HG03060 (cell line): ENCODE data around the gene CD28.
"Not testable (repeated sequence)": the region's sequence is repeated elsewhere in the genome, so short reads cannot be mapped to it uniquely, and the experiment has no call there.

Experiments
- ATAC-seq: cut with Tn5 transposase; IDR thresholded peaks from one replicate; pipeline ENCODE4 v1.9.1; 2021; ENCODE audit warnings: low read depth, moderate number of reproducible peaks; ENCODE audit not compliant: unreplicated experiment

The CD28 gene

GRCh38 chr2:203685789-203686420 is 20.5 kb upstream of the CD28 start:
- ATAC-seq: no peak

DNA sequence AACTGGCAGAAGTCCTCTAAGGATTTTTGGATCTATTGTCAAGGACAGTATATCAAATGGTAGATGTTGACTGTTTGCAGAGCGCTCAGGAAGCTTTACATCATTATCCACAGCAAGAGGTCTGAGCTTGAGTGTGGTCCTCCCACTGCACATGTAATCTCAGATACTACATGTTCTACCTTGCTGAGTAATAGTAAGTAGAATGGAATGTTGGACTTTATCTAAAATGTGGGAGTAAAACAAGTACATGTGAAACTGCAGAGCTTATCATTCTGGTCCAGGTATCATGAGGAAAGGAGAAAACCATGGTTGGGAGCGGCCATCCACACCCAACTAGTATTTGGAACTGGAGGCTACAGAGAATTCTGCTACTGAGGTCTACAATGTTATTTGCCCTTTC is 19.3 kb upstream of the CD28 start:
- ATAC-seq: no peak

DNA sequence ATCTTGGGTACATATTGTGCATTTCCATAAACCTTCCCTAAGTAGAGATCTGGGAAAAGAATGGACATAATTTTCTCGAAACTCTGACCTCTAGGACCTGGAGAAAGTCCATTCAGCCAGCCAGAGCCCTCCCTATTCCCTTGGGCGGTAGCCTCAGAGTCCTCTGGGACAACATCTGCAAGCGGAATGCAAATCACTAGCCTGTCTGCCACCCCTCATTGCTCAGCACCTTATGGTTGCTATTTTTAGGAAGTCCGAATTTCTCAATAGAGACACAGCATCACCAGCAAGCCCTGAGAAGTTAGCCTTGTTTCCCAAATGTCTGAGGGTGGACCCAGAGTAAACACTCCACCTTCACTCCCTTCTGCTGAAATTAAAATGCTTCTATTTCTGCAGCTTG is 17.6 kb upstream of the CD28 start:
- peak; percentile 54 for ATAC-seq

DNA sequence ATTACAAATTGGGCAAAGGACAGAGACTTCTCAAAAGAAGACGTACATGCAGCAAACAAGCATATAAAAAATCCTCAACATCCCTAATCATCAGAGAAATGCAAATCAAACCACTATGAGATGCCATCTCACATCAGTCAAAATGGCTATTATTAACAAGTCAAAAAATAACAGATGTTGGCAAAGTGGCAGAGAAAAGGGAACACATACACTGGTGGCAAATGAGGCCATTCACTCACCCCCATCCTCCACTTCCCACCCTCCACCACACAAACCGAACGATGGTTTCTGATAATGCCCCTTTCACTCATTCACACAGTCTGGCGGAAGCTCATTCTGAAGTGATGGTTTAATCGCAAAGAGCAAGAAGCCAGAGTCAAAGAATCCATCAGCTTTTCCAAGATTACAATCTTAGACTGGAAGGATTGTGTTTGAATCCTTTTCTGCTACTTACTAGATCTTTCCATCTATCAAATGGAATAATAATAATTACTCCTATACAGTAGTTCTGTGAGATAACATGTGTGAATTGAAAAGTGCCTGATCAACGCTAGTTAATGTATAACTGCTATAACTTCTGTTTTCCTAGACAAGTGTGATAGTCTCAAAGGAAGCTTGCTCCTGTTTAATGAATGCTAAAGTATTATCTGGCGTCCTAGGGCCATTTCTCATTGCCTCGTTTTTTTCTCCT is 16.9 kb upstream of the CD28 start:
- no peak for ATAC-seq

DNA sequence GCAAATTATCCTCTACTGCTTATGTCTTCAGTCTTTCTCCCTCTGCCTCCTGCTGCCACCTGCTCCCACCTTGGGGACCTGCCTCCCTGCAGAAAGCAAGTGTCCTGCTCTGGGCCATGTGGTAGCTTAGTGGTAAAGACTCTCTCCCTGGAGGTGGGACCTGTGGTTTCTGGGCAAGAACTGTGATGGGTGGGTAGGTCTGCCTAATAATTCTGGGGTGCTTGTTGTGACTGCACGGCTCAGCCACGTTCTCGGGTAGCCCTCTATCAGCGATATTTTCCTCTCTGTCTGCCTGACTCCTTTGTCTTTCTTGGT is 16.4 kb upstream of the CD28 start:
- no peak for ATAC-seq

GRCh38 chr2:203690441-203691047 is 15.9 kb upstream of the CD28 start:
- no peak for ATAC-seq

- no peak for ATAC-seq
Observed at GRCh38 chr2:203691149-203691548, 15.3 kb upstream of the CD28 start.

DNA sequence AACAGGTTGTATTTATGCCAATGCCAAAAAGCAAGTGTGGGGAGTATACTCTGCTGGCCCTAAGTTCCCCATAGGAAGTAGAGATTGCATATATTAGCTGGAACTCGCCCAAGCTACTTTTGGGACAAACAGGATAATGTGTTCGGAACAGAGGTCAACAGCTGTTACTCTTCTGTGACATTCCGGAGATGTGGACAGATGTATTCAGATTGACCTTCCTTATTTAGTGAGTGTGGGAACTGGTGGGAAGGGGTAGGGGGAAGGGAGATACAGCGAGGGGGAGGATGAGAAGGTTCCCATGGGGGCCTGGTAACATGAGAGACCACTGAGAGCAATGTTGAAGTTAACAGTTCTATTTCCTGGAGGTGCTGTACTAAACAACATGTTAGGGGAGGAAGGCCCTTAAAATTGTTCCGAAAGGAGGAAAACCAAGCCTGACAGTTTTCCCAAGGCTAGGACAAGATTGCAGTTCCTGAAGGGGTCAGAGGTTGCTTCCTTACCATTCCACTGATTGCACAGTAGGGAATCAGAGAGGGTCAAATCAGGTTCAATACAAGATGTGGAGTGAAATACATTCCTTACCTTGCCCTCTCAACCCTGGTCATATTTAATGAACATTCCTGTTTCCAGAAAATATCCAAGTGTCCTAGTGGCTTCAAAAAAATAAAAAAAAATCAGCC is 14.3 kb upstream of the CD28 start:
- no peak for ATAC-seq

DNA sequence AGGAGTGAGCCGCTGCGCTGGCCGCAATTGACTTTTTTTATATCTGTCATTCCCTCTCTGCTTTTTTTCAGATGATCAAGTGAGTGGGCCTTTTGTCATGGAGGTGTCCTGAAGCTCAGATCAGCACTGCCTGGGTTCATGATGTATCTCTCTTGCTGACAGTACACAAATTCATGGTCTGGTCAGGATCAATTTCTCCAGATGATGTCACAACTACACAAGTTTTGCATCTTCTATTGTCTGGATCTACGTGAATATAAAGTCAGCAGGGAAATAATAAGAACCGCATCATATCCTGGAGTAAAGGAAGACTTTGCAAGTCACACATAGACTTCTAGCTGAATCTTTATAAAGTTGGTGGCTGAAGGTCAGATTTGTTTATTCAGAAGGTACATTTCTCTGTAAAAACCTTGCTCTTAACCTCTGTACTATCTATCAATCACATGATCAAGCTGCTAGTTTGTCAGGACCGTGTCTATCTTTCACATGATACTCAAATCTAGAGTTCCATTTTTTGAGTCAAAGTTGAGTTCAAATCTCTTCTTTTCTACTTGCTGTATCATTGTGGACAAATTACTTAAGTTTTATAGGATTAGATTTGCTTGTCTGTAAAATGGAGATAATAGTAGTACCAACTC is 13.1 kb upstream of the CD28 start:
- no peak for ATAC-seq

GRCh38 chr2:203694191-203694590 is 12.2 kb upstream of the CD28 start:
- no peak for ATAC-seq

- ATAC-seq: no peak
Observed at GRCh38 chr2:203697190-203697589, 9.2 kb upstream of the CD28 start.

GRCh38 chr2:203697763-203698162 is 8.7 kb upstream of the CD28 start:
- ATAC-seq: not testable (repeated sequence)

DNA sequence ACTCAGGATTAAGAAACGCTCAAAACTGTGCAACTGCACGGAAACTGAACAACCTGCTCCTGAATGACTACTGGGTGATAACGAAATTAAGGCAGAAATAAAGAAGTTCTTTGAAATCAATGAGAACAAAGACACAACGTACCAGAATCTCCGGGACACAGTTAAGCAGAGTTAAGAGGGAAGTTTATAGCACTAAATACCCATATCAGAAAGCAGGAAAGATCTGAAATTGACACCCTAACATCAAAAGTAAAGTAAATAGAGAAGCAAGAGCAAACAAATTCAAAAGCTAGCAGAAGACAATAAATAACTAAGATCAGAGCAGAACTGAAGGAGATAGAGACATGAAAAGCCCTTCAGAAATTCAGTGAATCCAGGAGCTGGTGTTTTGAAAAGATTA is 8.0 kb upstream of the CD28 start:
- not testable (repeated sequence) for ATAC-seq

DNA sequence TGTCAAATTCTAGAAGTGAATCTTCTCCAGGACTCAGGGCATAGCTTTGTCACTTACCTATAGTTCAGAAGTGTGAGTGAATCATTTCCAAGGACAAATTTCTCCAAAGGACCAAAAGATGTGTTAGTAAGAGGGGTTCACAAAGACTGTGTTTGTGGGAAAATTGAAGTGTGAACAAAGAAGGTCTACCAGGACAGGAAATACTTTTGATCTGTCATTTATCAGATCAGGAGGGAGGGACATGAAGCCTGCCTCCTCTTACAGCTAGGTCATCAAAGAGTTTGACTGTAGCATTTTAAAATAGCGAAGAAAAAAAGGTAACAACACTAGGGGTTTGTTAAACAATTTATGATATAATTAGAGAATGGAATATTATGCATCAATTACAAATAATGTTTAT is 2.0 kb upstream of the CD28 start:
- ATAC-seq: no peak

DNA sequence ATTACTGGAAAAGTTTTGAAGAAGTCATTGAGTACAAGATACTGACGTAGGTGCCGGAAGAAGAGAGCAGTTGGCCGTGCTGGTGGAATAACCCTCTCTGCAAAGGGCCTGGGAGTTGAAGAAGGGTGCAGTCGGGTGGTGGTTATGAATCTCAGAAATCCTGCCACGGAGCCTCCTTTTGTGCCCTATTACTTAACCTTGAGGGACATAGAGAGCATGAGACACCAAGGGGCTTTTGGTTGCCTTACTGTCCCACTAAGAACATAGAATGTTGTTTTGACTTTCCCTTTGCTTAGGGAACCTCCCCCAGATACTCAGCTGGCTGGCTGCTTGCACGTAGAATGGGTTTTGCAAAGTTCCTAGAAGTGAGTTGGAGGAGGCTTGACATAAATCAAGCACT is 1.3 kb upstream of the CD28 start:
- ATAC-seq: no peak

GRCh38 chr2:203707530-203707929 is 1.1 kb downstream of the CD28 start:
- no peak for ATAC-seq

DNA sequence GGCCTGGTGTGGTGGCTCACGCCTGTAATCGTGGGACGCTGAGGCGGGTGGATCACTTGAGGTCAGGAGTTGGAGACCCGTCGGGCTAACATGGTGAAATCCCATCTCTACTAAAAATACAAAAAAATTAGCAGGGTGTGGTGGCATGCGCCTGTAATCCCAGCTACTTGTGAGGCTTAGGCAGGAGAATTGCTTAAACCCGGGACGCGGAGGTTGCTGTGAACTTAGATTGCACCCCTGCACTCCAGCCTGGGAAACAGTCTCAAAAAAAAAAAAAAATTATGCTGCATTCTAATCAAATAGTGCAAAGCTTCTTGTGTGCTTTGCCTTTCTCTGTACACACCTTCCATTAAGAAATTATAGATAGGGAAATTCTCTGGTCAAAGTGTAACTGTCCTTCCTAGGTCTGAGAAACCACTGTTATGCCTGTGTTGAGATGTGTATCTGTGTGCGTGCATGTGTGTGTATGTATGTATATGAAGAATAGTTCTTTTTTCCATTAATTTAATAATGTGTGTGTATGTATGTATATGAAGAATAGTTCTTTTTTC is 2.5 kb downstream of the CD28 start:
- no peak for ATAC-seq

GRCh38 chr2:203709416-203710040 is 3.1 kb downstream of the CD28 start:
- ATAC-seq: no peak

- no peak for ATAC-seq
Observed at GRCh38 chr2:203710226-203710625, 3.8 kb downstream of the CD28 start.

GRCh38 chr2:203710952-203711351 is 4.5 kb downstream of the CD28 start:
- no peak for ATAC-seq
